ENCODE measurements around the gene OTOG.
"Not testable (repeated sequence)": the region's sequence is repeated elsewhere in the genome, so short reads cannot be mapped to it uniquely, and the experiment has no call there.

OTOG gene

GRCh38 chr11:17612221-17613188, 65.4 kb downstream of the OTOG start:
- H3K4me3 ChIP-seq (ENCODE audit: low read depth, low read length), result no peak overlapping the region
- no peak for DNase-seq (ENCODE audit: low read depth)
- TF ChIP-seq POLR2A (IDR thresholded peaks at IDR 0.05; ENCODE audit: extremely low read depth, insufficient read length) (no peak), CTCF (IDR thresholded peaks at IDR 0.05; ENCODE audit: low read depth, low read length) (no peak), MYC (IDR thresholded peaks at IDR 0.05; ENCODE audit: low read depth, low read length) (no peak), MAX (IDR thresholded peaks at IDR 0.05; ENCODE audit: low read depth, low read length) (no peak)

DNA sequence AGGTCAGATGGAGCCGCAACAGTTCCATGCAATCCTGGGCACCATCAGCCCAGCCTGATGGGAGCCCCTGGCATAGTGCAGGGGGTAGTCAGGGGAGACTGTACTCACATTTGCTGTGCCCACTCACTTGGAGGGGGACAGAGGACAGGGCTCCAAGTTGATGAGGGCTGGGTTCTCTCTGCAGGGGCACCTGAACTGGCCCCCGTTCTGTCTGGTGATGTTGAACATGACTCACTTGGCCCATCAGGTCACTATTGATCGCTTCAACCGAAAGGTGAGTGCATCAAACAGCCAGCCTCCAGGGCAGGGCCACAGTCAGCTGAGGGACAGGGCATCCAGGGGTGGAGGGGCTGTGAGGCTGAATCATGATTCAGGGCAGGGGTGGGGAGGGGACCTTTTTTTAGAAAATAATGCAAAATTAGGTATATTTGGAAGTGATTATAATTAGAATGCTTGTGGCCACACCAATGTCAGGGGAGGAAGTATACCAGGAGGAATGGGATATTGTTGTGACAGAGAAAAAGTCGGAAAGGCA, 66.4 kb downstream of the OTOG start:
- DNase-seq (ENCODE audit: low read depth), result no peak
- H3K4me3 ChIP-seq (ENCODE audit: low read depth, low read length), result no peak overlapping the region
- TF ChIP-seq CTCF (IDR thresholded peaks at IDR 0.05; ENCODE audit: low read depth, low read length) (no peak), MYC (IDR thresholded peaks at IDR 0.05; ENCODE audit: low read depth, low read length) (no peak), MAX (IDR thresholded peaks at IDR 0.05; ENCODE audit: low read depth, low read length) (no peak), POLR2A (IDR thresholded peaks at IDR 0.05; ENCODE audit: extremely low read depth, insufficient read length) (no peak)

GRCh38 chr11:17613983-17614382, 66.9 kb downstream of the OTOG start:
- no peak overlapping the region for H3K4me3 ChIP-seq (ENCODE audit: low read depth, low read length)
- no peak for DNase-seq (ENCODE audit: low read depth)

GRCh38 chr11:17622711-17623110, 75.7 kb downstream of the OTOG start:
- DNase-seq (ENCODE audit: low read depth); H3K4me3 ChIP-seq (ENCODE audit: low read depth, low read length): not testable (repeated sequence)

More at GRCh38 chr11:17613983-17614382, 66.9 kb downstream of the OTOG start:
- no peak for TF ChIP-seq CTCF (IDR thresholded peaks at IDR 0.05; ENCODE audit: low read depth, low read length)
- no peak for TF ChIP-seq POLR2A (IDR thresholded peaks at IDR 0.05; ENCODE audit: extremely low read depth, insufficient read length)
- TF ChIP-seq MAX (IDR thresholded peaks at IDR 0.05; ENCODE audit: low read depth, low read length), result no peak
- TF ChIP-seq MYC (IDR thresholded peaks at IDR 0.05; ENCODE audit: low read depth, low read length), result no peak

DNA sequence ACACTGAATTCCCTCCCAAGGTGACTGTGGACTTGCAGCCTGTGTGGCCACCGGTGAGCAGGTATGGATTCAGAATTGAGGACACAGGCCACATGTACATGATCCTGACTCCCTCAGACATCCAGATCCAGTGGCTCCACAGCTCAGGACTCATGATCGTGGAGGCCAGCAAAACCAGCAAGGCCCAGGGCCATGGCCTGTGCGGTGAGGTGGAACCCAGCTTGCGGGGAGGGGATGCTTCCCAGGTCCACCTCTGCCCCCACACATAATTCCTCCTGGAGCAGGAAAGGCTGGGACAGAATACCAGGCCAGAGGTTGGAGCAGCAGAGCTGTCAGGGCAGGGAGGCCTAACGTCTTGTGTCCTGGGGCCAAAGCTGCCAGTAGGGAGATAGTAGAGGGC, 82.1 kb downstream of the OTOG start:
- no peak overlapping the region for H3K4me3 ChIP-seq (ENCODE audit: low read depth, low read length)
- no peak for DNase-seq (ENCODE audit: low read depth)
- no peak for TF ChIP-seq MAX (IDR thresholded peaks at IDR 0.05; ENCODE audit: low read depth, low read length)
- no peak for TF ChIP-seq POLR2A (IDR thresholded peaks at IDR 0.05; ENCODE audit: extremely low read depth, insufficient read length)
- TF ChIP-seq MYC (IDR thresholded peaks at IDR 0.05; ENCODE audit: low read depth, low read length), result no peak
- TF ChIP-seq CTCF (IDR thresholded peaks at IDR 0.05; ENCODE audit: low read depth, low read length), result no peak

DNA sequence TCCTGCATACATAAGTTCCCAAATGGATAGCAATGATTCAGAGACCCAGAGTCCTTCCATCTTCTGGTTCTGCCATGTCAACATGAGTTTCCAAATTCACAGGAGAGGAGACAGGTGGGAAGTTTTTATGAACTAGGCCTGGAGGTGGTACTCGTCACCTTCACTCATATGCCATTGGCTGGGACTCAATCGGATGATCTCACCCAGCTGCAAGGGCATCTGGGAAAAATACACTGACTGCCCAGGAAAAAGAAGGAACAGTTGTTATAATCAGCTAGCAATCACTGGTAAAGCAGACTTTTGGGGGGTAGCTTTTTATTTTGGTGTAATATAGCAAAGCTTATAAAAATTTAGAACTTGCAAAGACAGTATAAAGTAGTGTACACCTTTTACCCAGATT, 83.9 kb downstream of the OTOG start:
- no peak for DNase-seq (ENCODE audit: low read depth)
- no peak for TF ChIP-seq MAX (IDR thresholded peaks at IDR 0.05; ENCODE audit: low read depth, low read length)
- TF ChIP-seq CTCF (IDR thresholded peaks at IDR 0.05; ENCODE audit: low read depth, low read length), result no peak
- no peak for TF ChIP-seq MYC (IDR thresholded peaks at IDR 0.05; ENCODE audit: low read depth, low read length)
- no peak for TF ChIP-seq POLR2A (IDR thresholded peaks at IDR 0.05; ENCODE audit: extremely low read depth, insufficient read length)
- no peak overlapping the region for H3K4me3 ChIP-seq (ENCODE audit: low read depth, low read length)

All from NB4 (cell line).